ENCODE data around the gene EPS8L3.
"Not testable (repeated sequence)": the region's sequence is repeated elsewhere in the genome, so short reads cannot be mapped to it uniquely, and the experiment has no call there.

EPS8L3 gene

GRCh38 chr1:109728870-109729269, 34.9 kb downstream of the EPS8L3 start:
- DNase-seq, result no peak

- no peak for DNase-seq
Measured at GRCh38 chr1:109726728-109727373, 36.9 kb downstream of the EPS8L3 start.

- DNase-seq, result no peak
Measured at GRCh38 chr1:109726007-109726406, 37.7 kb downstream of the EPS8L3 start.

- no peak for DNase-seq
Measured at GRCh38 chr1:109725510-109725909, 38.2 kb downstream of the EPS8L3 start.

GRCh38 chr1:109724933-109725332, 38.8 kb downstream of the EPS8L3 start:
- DNase-seq, result no peak

GRCh38 chr1:109722908-109723691, 40.6 kb downstream of the EPS8L3 start:
- DNase-seq, result no peak

- DNase-seq, result no peak
Measured at GRCh38 chr1:109721971-109722370, 41.8 kb downstream of the EPS8L3 start.

GRCh38 chr1:109721042-109721441, 42.7 kb downstream of the EPS8L3 start:
- DNase-seq, result no peak

GRCh38 chr1:109719337-109719837, 44.3 kb downstream of the EPS8L3 start:
- DNase-seq, result no peak

GRCh38 chr1:109718495-109718894, 45.2 kb downstream of the EPS8L3 start:
- DNase-seq, result peak in 1 of 2 experiments; percentile 9

- no peak for DNase-seq
Measured at GRCh38 chr1:109717729-109718128, 46.0 kb downstream of the EPS8L3 start.

- DNase-seq, result no peak
Measured at GRCh38 chr1:109716570-109717090, 47.1 kb downstream of the EPS8L3 start.

- DNase-seq, result no peak
Measured at GRCh38 chr1:109716121-109716520, 47.6 kb downstream of the EPS8L3 start.

GRCh38 chr1:109714661-109715372, 48.9 kb downstream of the EPS8L3 start:
- no peak for DNase-seq

- no peak for DNase-seq
Measured at GRCh38 chr1:109713636-109714035, 50.1 kb downstream of the EPS8L3 start.

GRCh38 chr1:109712321-109712864, 51.3 kb downstream of the EPS8L3 start:
- no peak for DNase-seq

- DNase-seq, result not testable (repeated sequence)
Measured at GRCh38 chr1:109711593-109712320, 52.0 kb downstream of the EPS8L3 start, which contains the start of gene GSTM5. GSTM5 (plus strand) TSS chr1:109712251; CDS start chr1:109712313, 62 bp downstream.

GRCh38 chr1:109709822-109710221, 53.9 kb downstream of the EPS8L3 start:
- DNase-seq, result not testable (repeated sequence)

- DNase-seq, result not testable (repeated sequence)
Measured at GRCh38 chr1:109708949-109709348, 54.8 kb downstream of the EPS8L3 start.

- no peak for DNase-seq
Measured at GRCh38 chr1:109705411-109705810, 58.3 kb downstream of the EPS8L3 start.

GRCh38 chr1:109704173-109704572, 59.5 kb downstream of the EPS8L3 start:
- DNase-seq, result no peak

GRCh38 chr1:109702940-109703339, 60.8 kb downstream of the EPS8L3 start:
- not testable (repeated sequence) for DNase-seq

All from SW 1271 (cell line).